NCI-H748 (cell line): ENCODE measurements around the gene GPR157.
A peak's percentile ranks its signal among the peaks of the same experiment; 100 is the strongest.
"Not testable (repeated sequence)": the region's sequence is repeated elsewhere in the genome, so short reads cannot be mapped to it uniquely, and the experiment has no call there.

ENCODE experiments used
- DNase-seq: peaks from one replicate; lab custom pipeline; 2025; ENCODE audit not compliant: unreplicated experiment; lab: John Stamatoyannopoulos, UW

GPR157 gene

GRCh38 chr1:9120312-9120958, 8.5 kb downstream of the GPR157 start:
- no peak for DNase-seq

DNA sequence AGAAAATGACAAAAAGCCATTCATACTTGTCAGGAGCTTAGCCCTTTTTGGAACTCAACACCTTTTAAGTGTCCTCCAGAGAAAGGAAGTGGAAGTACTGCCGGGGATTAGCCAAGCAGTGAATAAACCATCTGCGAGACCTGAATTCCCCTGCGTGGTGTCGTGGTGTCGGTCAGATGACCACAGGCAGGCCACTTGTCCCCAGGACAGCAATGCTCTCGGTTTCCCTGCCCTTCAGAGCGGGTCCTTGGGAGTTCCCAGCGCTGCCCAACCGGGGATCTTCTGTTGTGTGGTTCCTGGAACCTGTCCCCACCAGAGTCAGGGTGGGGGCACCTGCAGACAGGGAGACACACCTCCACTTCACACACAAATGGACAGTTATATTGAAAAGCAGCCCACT, 9.2 kb downstream of the GPR157 start:
- DNase-seq: no peak

GRCh38 chr1:9118186-9118585, 10.7 kb downstream of the GPR157 start:
- no peak for DNase-seq

DNA sequence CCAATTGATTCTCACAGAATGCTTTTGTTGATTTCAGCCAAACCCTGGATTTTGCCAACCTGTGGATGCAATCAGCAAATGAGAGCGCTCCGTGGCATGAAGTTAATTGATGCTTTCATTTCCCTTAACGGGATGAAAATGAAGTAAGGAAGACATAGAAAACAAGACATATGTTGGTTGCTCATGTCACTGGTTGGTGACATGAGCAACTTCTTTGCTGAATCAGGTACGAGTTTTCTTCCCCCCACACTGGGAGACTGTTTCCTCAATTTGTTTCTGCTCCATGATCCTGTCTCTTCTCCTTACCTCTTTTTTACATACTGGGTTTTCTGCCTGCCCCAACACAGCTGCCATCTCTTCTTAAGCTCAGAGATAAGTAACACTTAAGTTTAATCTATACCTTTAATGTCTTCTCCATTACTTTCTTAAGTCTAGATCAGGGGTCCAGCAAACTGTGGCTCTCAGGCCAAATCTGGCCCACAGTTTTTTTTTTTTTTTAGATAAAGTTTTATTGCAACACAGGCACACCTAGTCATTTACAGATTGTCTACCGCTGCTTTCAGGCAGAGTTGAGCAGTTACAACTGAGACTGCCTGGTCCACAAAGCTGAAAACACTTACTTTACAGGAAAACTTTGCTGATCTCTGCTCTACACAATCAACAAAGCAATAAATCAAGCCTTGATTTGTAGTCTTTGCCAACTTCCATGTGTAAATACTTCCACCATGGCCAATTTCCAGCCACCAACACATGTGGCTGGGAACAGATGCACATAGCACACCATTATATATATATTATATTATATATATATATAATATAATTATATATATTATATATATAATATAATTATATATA, 13.3 kb downstream of the GPR157 start:
- DNase-seq: no peak

- peak; percentile 8 for DNase-seq
Observed at GRCh38 chr1:9112961-9113880, 15.7 kb downstream of the GPR157 start.

GRCh38 chr1:9111957-9112356, 16.9 kb downstream of the GPR157 start:
- DNase-seq: no peak

DNA sequence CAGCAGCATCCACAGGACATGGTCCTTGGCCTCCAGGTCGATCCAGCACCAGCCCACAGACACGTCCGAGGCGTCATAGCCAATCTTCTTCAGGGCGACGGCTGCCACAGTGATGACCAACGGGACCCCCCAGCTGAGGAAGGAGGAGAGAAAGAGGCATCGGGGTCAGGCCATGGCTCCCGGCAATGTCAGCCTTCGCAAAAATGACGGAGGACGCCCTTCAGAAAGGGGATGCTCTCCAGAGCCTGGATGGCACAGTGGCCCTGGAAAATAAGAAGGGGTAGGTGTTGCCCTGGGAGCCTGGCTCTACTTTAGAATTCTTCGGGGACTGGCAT, 17.6 kb downstream of the GPR157 start:
- no peak for DNase-seq

- DNase-seq: peak; percentile 67
Observed at GRCh38 chr1:9110669-9111356, 18.1 kb downstream of the GPR157 start.

DNA sequence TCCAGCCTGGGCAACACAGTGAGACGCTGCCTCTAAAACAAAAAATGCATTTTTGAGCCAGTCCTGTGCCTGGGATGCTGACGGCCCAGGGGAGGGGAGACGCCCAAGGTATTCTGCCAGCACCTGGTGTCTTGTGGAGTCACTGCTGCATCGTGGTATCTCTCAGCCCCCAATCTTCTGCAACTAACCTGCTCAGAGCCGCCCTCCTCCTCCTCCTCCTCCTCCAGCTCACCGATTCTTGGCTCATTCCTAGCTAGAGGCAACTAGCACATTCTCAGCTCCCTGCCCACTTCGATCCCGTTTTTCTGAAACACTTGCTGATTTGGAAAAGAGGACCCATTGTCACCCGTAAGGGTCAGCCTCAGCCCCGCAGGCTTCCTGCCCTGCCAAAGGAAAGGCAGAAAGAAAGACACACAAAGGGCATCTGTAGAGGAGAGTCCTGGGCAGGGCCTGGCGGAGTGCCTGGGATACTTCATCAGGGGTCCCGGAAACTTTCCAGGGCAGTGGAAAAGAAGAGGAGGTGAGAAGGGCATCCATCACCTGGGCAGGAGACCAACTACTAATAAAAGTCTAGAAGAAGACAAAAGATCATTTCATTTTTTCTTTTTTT, 20.7 kb downstream of the GPR157 start:
- DNase-seq: no peak

DNA sequence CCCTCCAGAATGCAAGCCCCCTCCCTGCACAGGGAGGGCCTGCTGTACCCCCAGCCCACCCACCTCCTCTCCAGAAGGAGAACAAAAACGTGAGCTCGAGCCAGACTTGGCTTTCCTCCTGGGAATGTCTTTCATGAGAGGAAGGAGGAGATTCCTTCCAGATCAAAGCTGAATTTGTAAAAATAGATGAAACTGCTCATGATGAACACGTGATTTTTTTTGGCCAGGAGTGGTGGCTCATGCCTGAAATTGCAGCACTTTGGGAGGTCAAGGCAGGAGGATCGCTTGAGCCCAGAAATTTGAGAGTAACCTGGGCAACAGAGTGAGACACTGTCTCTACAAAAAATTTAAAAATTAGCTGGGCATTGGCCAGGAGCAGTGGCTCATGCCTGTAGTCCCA, 21.8 kb downstream of the GPR157 start:
- no peak for DNase-seq

DNA sequence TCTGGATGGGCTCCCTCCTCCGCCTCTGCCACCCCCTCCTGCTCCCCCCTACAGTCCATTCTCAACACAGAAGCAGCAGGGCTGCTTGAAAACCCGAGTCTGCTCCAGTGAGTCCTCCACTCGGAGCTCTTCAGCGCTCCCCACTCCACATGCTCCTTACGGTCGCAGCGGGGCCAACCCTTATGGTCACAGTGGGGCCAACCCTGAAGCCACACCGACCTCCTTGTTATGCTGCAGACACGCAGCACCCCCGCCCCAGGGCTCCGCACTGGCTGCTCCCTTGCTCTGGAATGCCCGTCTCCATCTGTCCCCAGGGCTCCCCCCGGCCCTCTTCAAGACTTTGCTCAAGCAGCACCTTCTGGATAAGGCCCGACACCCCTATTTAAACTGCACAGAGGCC, 22.6 kb downstream of the GPR157 start:
- DNase-seq: no peak

DNA sequence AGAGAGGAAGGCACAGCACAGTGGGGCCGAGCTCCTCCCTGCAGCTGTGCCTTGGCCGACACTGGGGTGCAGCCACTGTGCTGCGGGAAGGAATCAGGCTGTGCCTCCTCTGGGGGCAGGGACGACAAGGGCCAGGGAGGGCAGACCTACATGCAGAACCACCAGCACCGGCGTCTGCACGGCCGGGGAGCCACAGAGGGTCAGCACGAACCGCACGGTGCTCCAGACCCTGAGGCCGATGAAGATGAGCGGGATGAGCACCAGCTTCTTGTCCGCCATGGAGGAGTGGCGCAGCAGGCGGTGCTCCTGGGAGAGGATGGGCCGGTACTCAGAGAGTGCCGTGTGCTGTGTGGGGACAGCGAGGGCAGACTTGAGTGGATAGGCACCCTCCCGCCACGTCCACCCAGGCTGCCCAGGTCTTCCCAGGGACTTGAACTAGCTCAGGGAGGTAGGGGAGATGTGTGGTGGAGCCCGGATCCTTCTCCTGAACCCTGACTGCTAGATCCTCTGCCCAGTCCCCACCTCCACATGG, 23.5 kb downstream of the GPR157 start:
- no peak for DNase-seq

DNA sequence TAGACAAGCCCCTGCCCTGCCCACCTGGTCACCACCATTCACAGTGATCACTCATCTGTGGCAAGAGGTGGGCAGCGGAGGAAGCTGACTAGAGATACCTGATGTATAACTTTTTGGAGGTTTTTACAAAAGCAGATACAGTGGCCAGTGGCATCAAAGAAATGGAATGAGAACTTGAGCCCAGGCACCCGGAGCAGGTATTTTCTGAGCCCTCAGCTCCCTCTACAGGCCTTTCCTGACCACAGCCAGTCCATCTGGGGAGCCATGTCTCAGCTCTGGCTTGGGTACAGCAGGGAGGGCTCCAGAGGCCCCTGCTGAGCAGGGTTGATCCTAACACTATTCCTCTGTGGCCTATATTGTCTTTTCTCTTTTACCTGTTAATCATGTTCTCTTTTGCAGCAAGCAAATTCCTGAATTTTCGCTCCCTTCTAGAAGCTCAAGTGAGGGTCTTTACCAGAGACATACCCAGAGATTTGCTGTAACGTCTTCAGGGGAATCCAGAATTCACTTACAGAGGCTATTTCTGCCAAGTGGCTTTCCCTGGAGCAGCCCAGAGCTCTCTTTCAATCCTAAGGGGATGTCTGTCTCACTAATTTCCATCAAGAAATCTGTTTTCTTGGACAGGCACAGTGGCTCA, 27.3 kb downstream of the GPR157 start:
- DNase-seq: peak; percentile 33

GRCh38 chr1:9100471-9101043, 28.3 kb downstream of the GPR157 start:
- no peak for DNase-seq

DNA sequence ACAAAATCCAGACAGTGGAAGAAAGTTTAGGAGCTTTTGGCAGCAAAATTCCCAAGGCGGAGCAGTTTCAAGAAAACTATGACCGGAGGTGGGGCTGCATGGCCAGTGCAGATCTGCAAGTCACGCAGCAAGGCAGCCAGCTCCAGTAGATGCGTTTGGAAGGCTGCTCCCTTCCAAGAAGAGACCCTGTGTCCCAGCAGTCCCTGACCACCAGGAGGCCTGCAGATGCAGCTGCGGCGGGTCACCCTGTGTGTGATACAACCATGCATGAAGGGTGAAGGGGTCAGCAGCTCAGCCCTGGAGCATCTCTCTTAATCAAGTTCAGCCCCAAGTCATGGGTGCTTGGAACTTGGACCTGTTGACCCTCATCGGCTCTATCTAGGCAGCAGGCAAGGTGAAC, 29.3 kb downstream of the GPR157 start:
- DNase-seq: no peak

- no peak for DNase-seq
Observed at GRCh38 chr1:9097947-9098705, 30.8 kb downstream of the GPR157 start.

DNA sequence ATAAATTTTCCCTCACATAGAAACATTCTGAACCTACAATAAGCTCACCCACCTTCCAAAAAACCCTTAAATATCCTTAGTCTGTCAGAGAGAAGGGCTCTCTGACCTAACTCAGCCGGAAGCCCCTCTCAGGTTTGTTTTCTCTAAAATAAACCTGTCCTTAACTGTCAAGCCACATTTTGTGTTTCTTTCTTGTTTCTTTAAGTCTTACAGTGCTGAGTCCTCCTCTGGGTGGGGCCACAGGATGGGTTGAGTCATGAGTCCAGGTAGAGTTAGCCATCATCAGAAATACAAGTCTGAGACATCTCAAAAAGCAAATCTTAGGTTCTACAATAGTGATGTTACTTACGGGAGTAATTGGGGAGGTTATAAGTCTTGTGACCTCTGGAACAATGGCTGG, 33.1 kb downstream of the GPR157 start:
- no peak for DNase-seq

DNA sequence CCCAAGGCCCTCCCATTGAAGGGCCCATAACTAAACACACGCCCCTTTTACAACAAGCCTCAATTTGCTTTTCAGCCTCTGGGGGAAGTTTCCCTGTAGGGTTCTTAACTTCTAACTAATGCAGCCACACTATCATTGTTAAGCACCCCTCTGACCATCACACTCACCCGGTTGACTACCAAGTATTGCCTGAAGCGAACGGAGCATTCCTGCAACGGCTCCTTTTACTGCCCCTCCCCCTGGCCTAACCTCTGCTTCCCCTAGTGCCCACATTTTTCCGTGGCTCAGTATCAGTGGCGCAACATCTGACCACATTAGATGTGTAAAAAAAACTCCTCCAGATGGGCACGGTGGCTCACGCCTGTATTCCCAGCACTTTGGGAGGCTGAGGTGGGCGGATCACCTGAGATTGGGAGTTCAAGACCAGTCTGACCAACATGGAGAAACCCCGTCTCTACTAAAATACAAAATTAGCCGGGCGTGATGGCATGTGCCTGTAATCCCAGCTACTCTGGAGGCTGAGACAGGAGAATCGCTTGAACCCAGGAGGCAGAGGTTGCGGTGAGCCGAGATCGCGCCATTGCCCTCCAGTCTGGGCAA, 34.8 kb downstream of the GPR157 start:
- DNase-seq: not testable (repeated sequence)
